Panc1 (cell line): ENCODE data around the gene MAML3.

Source experiments
- POLR2AphosphoS5 ChIP-seq: IDR thresholded peaks from 2 replicates; pipeline ENCODE4 v1.6.1; 2012; ENCODE audit warnings: mild to moderate bottlenecking, low read depth, low read length, moderate library complexity
- TF ChIP-seq, protein P1 (sequence below): fragments of 450-650 bp; IDR thresholded peaks from 2 replicates; pipeline ENCODE4 v1.5.1; 2017; ENCODE audit warnings: mild to moderate bottlenecking

DNA sequence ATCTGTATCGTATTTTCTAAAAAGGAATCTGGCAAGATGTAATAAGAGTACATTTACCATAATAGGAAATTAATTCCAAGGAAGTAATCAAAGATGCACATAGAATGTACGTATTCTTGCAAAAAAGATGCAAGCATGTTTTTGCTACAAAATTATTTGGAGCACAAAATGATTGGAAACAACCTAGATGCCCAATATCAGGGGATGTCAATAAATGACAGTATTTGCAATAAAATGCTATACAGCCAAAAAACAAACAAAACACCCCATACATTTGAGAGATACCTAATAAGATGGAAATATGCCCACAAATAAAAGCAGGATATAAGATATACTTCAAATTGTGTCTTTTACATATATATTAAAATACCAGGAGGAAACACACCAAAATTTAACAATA lies 29.3 kb upstream of the MAML3 start:
- TF ChIP-seq, protein P1, sequence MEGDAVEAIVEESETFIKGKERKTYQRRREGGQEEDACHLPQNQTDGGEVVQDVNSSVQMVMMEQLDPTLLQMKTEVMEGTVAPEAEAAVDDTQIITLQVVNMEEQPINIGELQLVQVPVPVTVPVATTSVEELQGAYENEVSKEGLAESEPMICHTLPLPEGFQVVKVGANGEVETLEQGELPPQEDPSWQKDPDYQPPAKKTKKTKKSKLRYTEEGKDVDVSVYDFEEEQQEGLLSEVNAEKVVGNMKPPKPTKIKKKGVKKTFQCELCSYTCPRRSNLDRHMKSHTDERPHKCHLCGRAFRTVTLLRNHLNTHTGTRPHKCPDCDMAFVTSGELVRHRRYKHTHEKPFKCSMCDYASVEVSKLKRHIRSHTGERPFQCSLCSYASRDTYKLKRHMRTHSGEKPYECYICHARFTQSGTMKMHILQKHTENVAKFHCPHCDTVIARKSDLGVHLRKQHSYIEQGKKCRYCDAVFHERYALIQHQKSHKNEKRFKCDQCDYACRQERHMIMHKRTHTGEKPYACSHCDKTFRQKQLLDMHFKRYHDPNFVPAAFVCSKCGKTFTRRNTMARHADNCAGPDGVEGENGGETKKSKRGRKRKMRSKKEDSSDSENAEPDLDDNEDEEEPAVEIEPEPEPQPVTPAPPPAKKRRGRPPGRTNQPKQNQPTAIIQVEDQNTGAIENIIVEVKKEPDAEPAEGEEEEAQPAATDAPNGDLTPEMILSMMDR: no peak
- no peak for TF ChIP-seq POLR2AphosphoS5
